NCI-H226 (cell line): ENCODE measurements around the gene LHFPL4.

ENCODE experiments used
- DNase-seq: peaks from one replicate; pipeline ENCODE4 v3.0.0-alpha.2; 2015

LHFPL4 gene

DNA sequence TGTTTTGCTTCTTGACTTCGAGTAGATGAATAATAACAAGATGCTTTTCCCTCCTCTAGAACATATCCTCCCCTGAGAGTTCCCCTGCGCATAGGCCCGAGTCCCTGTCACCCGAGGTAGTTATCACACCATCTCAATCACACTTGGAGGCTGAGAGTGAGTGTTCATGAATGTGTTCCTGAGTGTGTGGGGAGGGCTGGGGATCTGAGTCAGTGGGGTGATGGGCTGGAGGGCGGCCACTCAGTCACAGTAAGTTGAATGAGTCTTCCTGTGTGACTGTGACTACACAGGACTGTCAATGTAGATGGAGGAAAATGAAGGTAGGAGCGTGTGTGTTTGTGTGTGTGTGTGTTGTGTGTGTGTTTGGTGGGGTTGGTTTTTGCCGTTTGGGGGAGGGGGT lies 85.2 kb downstream of the LHFPL4 start:
- DNase-seq = no peak

DNA sequence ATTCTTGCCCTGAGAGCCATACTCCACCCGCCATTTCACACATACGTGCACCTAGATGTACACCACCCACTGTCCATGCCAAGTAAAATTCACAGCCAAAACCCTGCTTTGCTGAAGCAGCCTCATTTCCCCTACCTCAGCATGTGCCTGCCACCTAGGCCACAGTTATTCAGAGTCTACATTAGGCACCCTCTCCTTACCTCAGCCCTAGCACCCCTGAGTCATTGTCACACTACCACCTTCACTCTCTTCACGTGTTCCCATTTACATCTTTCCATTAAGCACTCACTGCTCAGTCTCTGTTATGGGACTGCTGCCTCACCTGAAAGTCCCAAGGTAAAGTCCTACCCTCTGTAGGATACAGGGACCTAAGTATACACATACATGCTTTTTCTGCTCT lies 86.2 kb downstream of the LHFPL4 start:
- DNase-seq = no peak

DNA sequence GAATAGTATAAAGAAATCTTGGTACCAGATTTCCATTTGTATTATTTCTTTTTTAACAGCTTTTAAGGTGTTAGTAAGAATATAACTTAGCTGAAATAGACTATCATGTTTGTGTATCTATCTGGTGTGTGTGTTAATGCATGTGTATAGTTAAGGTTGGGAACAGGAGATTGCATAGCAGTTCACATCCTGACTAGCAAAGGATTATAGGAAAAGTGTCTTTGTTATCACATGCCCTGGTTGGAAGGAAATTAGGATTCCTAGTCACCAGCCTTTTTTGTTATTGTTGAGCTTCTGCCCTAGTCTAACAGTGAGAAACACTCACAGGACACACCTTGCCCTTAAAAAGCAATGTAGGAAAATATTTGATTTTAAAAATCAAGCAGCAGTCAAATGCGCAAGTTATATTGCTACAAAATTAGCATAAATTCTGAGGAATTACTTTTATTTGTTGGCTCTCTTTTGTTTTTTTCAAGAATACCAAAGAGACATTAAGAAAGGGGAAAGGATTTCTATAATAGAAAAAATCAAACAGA lies 98.0 kb downstream of the LHFPL4 start:
- DNase-seq = no peak

DNA sequence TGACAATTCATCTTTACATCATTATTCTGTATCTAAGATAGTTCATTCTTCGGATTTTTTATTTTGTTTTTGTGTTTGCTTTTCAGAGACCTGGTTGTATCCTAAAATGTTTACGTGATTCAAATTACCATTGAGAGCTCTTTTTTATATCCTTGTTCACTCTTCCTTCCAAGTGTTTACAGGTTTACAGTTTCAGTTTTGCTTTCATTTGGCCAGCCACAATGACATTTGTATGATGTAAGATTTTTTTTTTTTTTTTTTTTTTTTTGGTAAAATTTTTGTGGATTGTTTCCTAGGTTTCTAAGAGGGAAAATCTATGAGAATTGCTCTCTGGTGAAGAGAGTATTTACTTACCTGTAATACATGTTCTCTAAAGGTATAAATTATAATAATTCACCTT lies 101.2 kb downstream of the LHFPL4 start:
- DNase-seq = no peak

GRCh38 chr3:9450991-9451390 lies 102.6 kb downstream of the LHFPL4 start:
- DNase-seq = no peak

- no peak for DNase-seq
Measured at GRCh38 chr3:9450126-9450525, 103.5 kb downstream of the LHFPL4 start.

DNA sequence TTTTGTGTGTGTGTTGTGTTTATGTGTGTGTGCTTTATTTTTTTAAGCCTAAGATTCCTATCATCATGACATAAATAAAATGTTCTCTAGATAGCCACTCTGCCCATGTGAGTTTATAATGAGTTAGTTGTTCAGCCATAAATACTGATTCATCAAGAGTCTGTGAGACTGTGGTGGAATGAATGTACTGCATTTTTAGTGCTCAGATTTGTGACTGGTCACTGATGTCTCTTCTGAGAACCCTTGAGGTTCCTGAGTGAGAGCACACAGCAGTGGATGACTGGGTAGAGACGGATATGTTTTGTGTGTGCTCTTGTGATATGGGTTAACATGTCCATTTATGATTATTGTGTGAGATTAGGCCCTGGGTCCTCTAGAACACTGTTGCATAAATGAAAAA lies 105.0 kb downstream of the LHFPL4 start:
- DNase-seq = no peak
